ENCODE measurements around the gene ETV6.

DNA sequence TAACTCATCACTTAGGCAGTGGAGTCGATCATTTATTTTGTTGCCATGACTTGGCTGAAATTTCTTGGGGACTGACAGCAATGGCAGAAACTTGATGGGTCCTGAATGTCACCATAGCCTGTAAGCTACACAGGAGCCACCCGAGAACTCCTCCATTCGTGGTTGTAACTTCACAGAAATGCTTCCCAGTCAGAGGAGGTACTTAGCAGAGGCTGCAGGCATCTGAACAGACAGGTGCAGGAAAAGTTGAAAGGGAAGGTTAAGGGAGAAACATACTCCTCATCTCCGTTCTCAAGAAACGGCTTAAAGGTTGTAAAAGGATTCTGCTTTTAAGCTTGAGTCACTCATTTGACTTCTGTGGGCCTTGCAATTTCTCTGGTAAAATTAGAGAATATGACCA lies 47.7 kb downstream of the ETV6 start:
- TF ChIP-seq, protein P1, sequence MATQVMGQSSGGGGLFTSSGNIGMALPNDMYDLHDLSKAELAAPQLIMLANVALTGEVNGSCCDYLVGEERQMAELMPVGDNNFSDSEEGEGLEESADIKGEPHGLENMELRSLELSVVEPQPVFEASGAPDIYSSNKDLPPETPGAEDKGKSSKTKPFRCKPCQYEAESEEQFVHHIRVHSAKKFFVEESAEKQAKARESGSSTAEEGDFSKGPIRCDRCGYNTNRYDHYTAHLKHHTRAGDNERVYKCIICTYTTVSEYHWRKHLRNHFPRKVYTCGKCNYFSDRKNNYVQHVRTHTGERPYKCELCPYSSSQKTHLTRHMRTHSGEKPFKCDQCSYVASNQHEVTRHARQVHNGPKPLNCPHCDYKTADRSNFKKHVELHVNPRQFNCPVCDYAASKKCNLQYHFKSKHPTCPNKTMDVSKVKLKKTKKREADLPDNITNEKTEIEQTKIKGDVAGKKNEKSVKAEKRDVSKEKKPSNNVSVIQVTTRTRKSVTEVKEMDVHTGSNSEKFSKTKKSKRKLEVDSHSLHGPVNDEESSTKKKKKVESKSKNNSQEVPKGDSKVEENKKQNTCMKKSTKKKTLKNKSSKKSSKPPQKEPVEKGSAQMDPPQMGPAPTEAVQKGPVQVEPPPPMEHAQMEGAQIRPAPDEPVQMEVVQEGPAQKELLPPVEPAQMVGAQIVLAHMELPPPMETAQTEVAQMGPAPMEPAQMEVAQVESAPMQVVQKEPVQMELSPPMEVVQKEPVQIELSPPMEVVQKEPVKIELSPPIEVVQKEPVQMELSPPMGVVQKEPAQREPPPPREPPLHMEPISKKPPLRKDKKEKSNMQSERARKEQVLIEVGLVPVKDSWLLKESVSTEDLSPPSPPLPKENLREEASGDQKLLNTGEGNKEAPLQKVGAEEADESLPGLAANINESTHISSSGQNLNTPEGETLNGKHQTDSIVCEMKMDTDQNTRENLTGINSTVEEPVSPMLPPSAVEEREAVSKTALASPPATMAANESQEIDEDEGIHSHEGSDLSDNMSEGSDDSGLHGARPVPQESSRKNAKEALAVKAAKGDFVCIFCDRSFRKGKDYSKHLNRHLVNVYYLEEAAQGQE (IDR thresholded peaks at IDR 0.05; ENCODE audit: insufficient read depth in 1 of 2, low read depth in 2 of 2, low read length in 2 of 2) = no peak
- no peak for TF ChIP-seq POLR2AphosphoS5 (IDR thresholded peaks at IDR 0.05; ENCODE audit: low read depth, low read length)
- no peak for TF ChIP-seq SIN3A (IDR thresholded peaks at IDR 0.05; ENCODE audit: borderline replicate concordance, insufficient read depth, low read length)
